H1 (cell line): ENCODE data around the gene DYNC1H1. TPM values are rescaled to one million over a fixed set of nuclear protein-coding genes. Genes with fewer than 3 reads are reported as not detected.
A peak's percentile ranks its signal among the peaks of the same experiment; 100 is the strongest.

Experiments
- CTCF ChIA-PET: fragments of 300-600 bp; sonication (Branson Sonifier 250); formaldehyde crosslinking; loops from one replicate; lab custom pipeline; 2021; ENCODE audit not compliant: partially characterized antibody; lab: Charles Lee
- POLR2A ChIA-PET: fragments of 300-600 bp; sonication (Branson Sonifier 250); formaldehyde crosslinking; loops from one replicate; lab custom pipeline; 2021; ENCODE audit warnings: inconsistent platforms; ENCODE audit not compliant: partially characterized antibody; lab: Charles Lee
- DNase-seq, 2 experiments: peaks; one replicate each; pipeline versions ENCODE4 v3.0.0 to v3.0.0-alpha.2; 2010 to 2022; ENCODE audit warnings: low spot score in 2 of 2, low read depth in 1 of 2, mixed read lengths in 1 of 2
- FAIRE-seq: peaks from 2 replicates; lab custom pipeline; 2011; peaks lifted over from hg19 to GRCh38; lab: Jason Lieb, UNC
- H2AFZ ChIP-seq: 2 replicates; pipeline ENCODE4 v1.8.1; 2012; ENCODE audit warnings: low read length, inconsistent platforms
- H2AK5ac ChIP-seq: 2 replicates; pipeline ENCODE4 v1.6.1; 2013; ENCODE audit warnings: low read depth, low read length
- H2BK120ac ChIP-seq: replicated peaks from 2 replicates; pipeline ENCODE3; 2013; ENCODE audit warnings: low read depth, low read length, inconsistent platforms
- H2BK12ac ChIP-seq: 2 replicates; pipeline ENCODE4 v1.6.1; 2013; ENCODE audit warnings: low read depth, low read length
- H2BK15ac ChIP-seq: 2 replicates; pipeline ENCODE4 v1.6.1; 2013; ENCODE audit warnings: low read length
- H2BK20ac ChIP-seq: 2 replicates; pipeline ENCODE4 v1.6.1; 2013; ENCODE audit warnings: low read length
- H2BK5ac ChIP-seq: 2 replicates; pipeline ENCODE4 v1.6.1; 2013; ENCODE audit warnings: low read depth, low read length
- H3K14ac ChIP-seq: 2 replicates; pipeline ENCODE4 v1.6.1; 2013; ENCODE audit warnings: inconsistent platforms; ENCODE audit not compliant: insufficient read length
- H3K18ac ChIP-seq: 2 replicates; pipeline ENCODE4 v1.6.1; 2013; ENCODE audit warnings: low read length; ENCODE audit errors: extremely low read depth
- H3K23ac ChIP-seq: 2 replicates; pipeline ENCODE4 v1.6.1; 2013; ENCODE audit warnings: inconsistent platforms; ENCODE audit not compliant: insufficient read length
- H3K23me2 ChIP-seq: 2 replicates; pipeline ENCODE4 v1.6.1; 2013; ENCODE audit warnings: low read depth, low read length
- H3K27ac ChIP-seq: 2 replicates; pipeline ENCODE4 v1.6.1; 2011; ENCODE audit warnings: low read depth, low read length, inconsistent platforms
- H3K27me3 ChIP-seq, 4 experiments: replicated peaks in 1 of 4; 1 replicate in 1 of 4; 2 replicates in 3 of 4; pipeline versions ENCODE4 v1.6.1 to v1.8.1; 2011 to 2013; ENCODE audit warnings: low read length in 3 of 4, mild to moderate bottlenecking in 3 of 4, inconsistent platforms in 2 of 4, mixed read lengths in 2 of 4, moderate library complexity in 1 of 4; ENCODE audit not compliant: control insufficient read depth in 3 of 4, insufficient read depth in 3 of 4; ENCODE audit errors: extremely low read depth in 1 of 4
- H3K36me3 ChIP-seq, 4 experiments: 2 replicates each; pipeline versions ENCODE4 v1.6.1 to v1.8.1; 2011 to 2013; ENCODE audit warnings: mild to moderate bottlenecking in 4 of 4, low read length in 3 of 4, moderate library complexity in 2 of 4, control low read depth in 1 of 4, inconsistent platforms in 1 of 4; ENCODE audit not compliant: insufficient read depth in 4 of 4, control insufficient read depth in 2 of 4
- H3K4ac ChIP-seq: replicated peaks from 2 replicates; pipeline ENCODE3; 2013; ENCODE audit warnings: low read length, low read depth, mixed read lengths, inconsistent platforms; ENCODE audit not compliant: insufficient read length
- H3K4me1 ChIP-seq, 4 experiments: replicated peaks in 1 of 4; 1 replicate in 1 of 4; 2 replicates in 3 of 4; pipeline versions ENCODE4 v1.6.1 to v1.8.1; 2011 to 2013; ENCODE audit warnings: low read length in 3 of 4, inconsistent platforms in 2 of 4, mixed read lengths in 1 of 4; ENCODE audit not compliant: insufficient read depth in 4 of 4, control insufficient read depth in 3 of 4
- H3K4me2 ChIP-seq, 2 experiments: 2 replicates each; pipeline versions ENCODE4 v1.6.1 to v1.8.1; 2011 to 2013; ENCODE audit warnings: low read depth in 2 of 2, low read length in 2 of 2, control low read depth in 1 of 2, inconsistent platforms in 1 of 2, mild to moderate bottlenecking in 1 of 2; ENCODE audit not compliant: insufficient read depth in 1 of 2
- H3K4me3 ChIP-seq, 4 experiments: fragments of 200-600, 300-600 bp in 1 of 4; sonication (generic), shearing (Covaris generic), sonication (Bioruptor Twin) in 1 of 4; 2 replicates each; pipeline versions ENCODE4 v1.5.1 to v1.8.1; 2011 to 2016; ENCODE audit warnings: low read length in 4 of 4, low read depth in 3 of 4, control low read depth in 2 of 4, inconsistent platforms in 2 of 4, mild to moderate bottlenecking in 2 of 4, mixed read lengths in 1 of 4, moderate library complexity in 1 of 4; ENCODE audit not compliant: insufficient read depth in 2 of 4; ENCODE audit errors: extremely low read depth in 1 of 4
- H3K56ac ChIP-seq: replicated peaks from 2 replicates; pipeline ENCODE3; 2013; ENCODE audit warnings: low read depth, mild to moderate bottlenecking, mixed read lengths, low read length, inconsistent platforms; ENCODE audit not compliant: insufficient read length
- H3K79me1 ChIP-seq: 2 replicates; pipeline ENCODE4 v1.6.1; 2013; ENCODE audit warnings: low read depth, low read length, control low read depth
- H3K79me2 ChIP-seq, 2 experiments: 2 replicates each; pipeline versions ENCODE4 v1.6.1 to v1.8.1; 2012 to 2013; ENCODE audit warnings: low read length in 2 of 2, mild to moderate bottlenecking in 2 of 2, inconsistent platforms in 1 of 2; ENCODE audit not compliant: insufficient read depth in 2 of 2, control insufficient read depth in 1 of 2
- H3K9ac ChIP-seq, 4 experiments: replicated peaks in 1 of 4; 1 replicate in 1 of 4; 2 replicates in 3 of 4; pipeline versions ENCODE4 v1.6.1 to v1.8.1; 2011 to 2013; ENCODE audit warnings: low read depth in 3 of 4, low read length in 3 of 4, control low read depth in 2 of 4, mild to moderate bottlenecking in 2 of 4, moderate library complexity in 2 of 4, inconsistent platforms in 1 of 4; ENCODE audit errors: extremely low read depth in 1 of 4
- H3K9me3 ChIP-seq, 2 experiments: 2 replicates each; pipeline versions ENCODE4 v1.6.1 to v1.8.1; 2012 to 2013; ENCODE audit warnings: mild to moderate bottlenecking in 2 of 2, moderate library complexity in 2 of 2, control low read depth in 1 of 2, inconsistent platforms in 1 of 2, low read depth in 1 of 2, low read length in 1 of 2, mixed read lengths in 1 of 2; ENCODE audit not compliant: insufficient read depth in 2 of 2
- H4K20me1 ChIP-seq, 2 experiments: replicated peaks in 1 of 2; 2 replicates each; pipeline versions ENCODE3 to v1.8.1; 2011 to 2013; ENCODE audit warnings: inconsistent platforms in 2 of 2, low read length in 2 of 2, mild to moderate bottlenecking in 1 of 2; ENCODE audit not compliant: insufficient read depth in 2 of 2, control insufficient read depth in 1 of 2
- H4K5ac ChIP-seq: 2 replicates; pipeline ENCODE4 v1.6.1; 2013; ENCODE audit warnings: low read length, low read depth, mixed read lengths, inconsistent platforms; ENCODE audit not compliant: insufficient read length
- H4K8ac ChIP-seq: 2 replicates; pipeline ENCODE4 v1.8.0; 2013; ENCODE audit warnings: mild to moderate bottlenecking, moderate library complexity, low read length, inconsistent platforms; ENCODE audit not compliant: insufficient read depth; ENCODE audit errors: extremely low read depth
- H4K91ac ChIP-seq: replicated peaks from 2 replicates; pipeline ENCODE3; 2013; ENCODE audit warnings: low read length, mixed read lengths, inconsistent platforms; ENCODE audit not compliant: insufficient read length
- ATF3 ChIP-seq: IDR thresholded peaks from 2 replicates; pipeline ENCODE4 v1.6.1; 2011; ENCODE audit warnings: low read depth, mild to moderate bottlenecking, low read length; ENCODE audit not compliant: insufficient read depth
- BACH1 ChIP-seq: IDR thresholded peaks from 2 replicates; pipeline ENCODE4 v1.6.1; 2012; ENCODE audit warnings: low read length, improper control_type of control experiment
- CHD2 ChIP-seq: IDR thresholded peaks from 2 replicates; pipeline ENCODE4 v1.6.1; 2012; ENCODE audit warnings: low read length, improper control_type of control experiment
- CREB1 ChIP-seq: IDR thresholded peaks from 2 replicates; pipeline ENCODE4 v1.6.1; 2012; ENCODE audit warnings: inconsistent platforms
- FOSL1 ChIP-seq: IDR thresholded peaks from 2 replicates; pipeline ENCODE4 v1.6.1; 2011; ENCODE audit warnings: mild to moderate bottlenecking, low read depth, low read length, moderate library complexity; ENCODE audit not compliant: insufficient read depth
- HDAC2 ChIP-seq, 2 experiments: fragments of 300-600 bp in 1 of 2; sonication (generic) in 1 of 2; IDR thresholded peaks; 2 replicates each; pipeline ENCODE4 v1.6.1; 2011 to 2012; ENCODE audit warnings: low read depth in 2 of 2, low read length in 2 of 2, mild to moderate bottlenecking in 2 of 2, moderate library complexity in 2 of 2, borderline replicate concordance in 1 of 2, inconsistent platforms in 1 of 2
- POLR2A ChIP-seq, 2 experiments: IDR thresholded peaks; 1 replicate in 1 of 2; 2 replicates in 1 of 2; pipeline ENCODE4 v1.6.1; 2011; ENCODE audit warnings: low read depth in 2 of 2, low read length in 2 of 2, mild to moderate bottlenecking in 2 of 2; ENCODE audit errors: control extremely low read depth in 1 of 2
- RBBP5 ChIP-seq: IDR thresholded peaks from 2 replicates; pipeline ENCODE4 v1.7.1; 2012; ENCODE audit warnings: low read depth, mild to moderate bottlenecking, inconsistent platforms, low read length, moderate library complexity, borderline replicate concordance
- SIN3A ChIP-seq, 2 experiments: IDR thresholded peaks in 1 of 2; conservative IDR thresholded peaks in 1 of 2; 2 replicates each; pipeline ENCODE4 v1.6.1; 2011 to 2012; ENCODE audit warnings: low read length in 2 of 2, improper control_type of control experiment in 1 of 2, low read depth in 1 of 2, mild to moderate bottlenecking in 1 of 2
- TAF1 ChIP-seq: IDR thresholded peaks from 2 replicates; pipeline ENCODE4 v1.6.1; 2011; ENCODE audit warnings: mild to moderate bottlenecking, low read depth, low read length
- ZNF274 ChIP-seq: IDR thresholded peaks from 2 replicates; pipeline ENCODE4 v1.7.0; 2012; ENCODE audit warnings: low read length, borderline replicate concordance; ENCODE audit errors: extremely low read depth
- WGBS, 2 experiments: shearing (Covaris generic) in 1 of 2; methylation state at CpG; one replicate each; pipeline versions ENCODE4 v1.1.6 to v1.1.7; 2013 to 2015; ENCODE audit warnings: low lambda C conversion rate in 2 of 2, mixed read lengths in 2 of 2, inconsistent platforms in 1 of 2, low coverage in 1 of 2, missing lambda C conversion rate in 1 of 2; ENCODE audit not compliant: insufficient replicate concordance in 2 of 2, insufficient coverage in 1 of 2, insufficient read length in 1 of 2; ENCODE audit errors: extremely low coverage in 1 of 2, missing lambda C conversion rate in 1 of 2; 5-methylcytosine and 5-hydroxymethylcytosine counted together
- polyA plus RNA-seq, 7 experiments: library from polyadenylated mRNA; depleted of rRNA in 3 of 7; stranded (reverse) in 5 of 7; unstranded in 2 of 7; fragments of >200 nt in 5 of 7; fragments of 200-250 nt in 2 of 7; gene quantifications; 1 replicate in 5 of 7; 2 replicates in 1 of 7; 4 replicates in 1 of 7; pipeline versions ENCODE4 v1.2.1 to v1.2.3, GENCODE V29; 2011 to 2013; ENCODE audit warnings: missing spikeins in 2 of 7, mixed read lengths in 2 of 7
- total RNA-seq: library from RNA; stranded (reverse); fragmentation: NEBNext Ultra II Directional; extraction: Animal tissue kit (Norgen Biotek cat#: 25700); gene quantifications from 2 replicates; pipeline ENCODE4 v1.2.1, GENCODE V29; 2021

Gene DYNC1H1
- total and polyA plus RNA-seq, 2 of the 8 experiments (the other 6 are each of a cell fraction or from before 2014, with no cell fraction given) = 238 to 387 TPM

GRCh38 chr14:102046337-102047278 is 82.2 kb downstream of the DYNC1H1 start:
- Histone ChIP-seq H2BK15ac (no peak overlapping the region), H2BK5ac (no peak overlapping the region), H3K79me2 (no peaks in the 10 kb centered on the region), H2BK120ac (no peak overlapping the region), H3K79me1 (no peaks in the 10 kb centered on the region), H3K4me3 (no peak overlapping the region), H4K91ac (no peak overlapping the region), H3K27ac (no peak overlapping the region), H3K4me2 (no peak overlapping the region), H3K56ac (no peak overlapping the region), H3K9me3 (no peaks in the 10 kb centered on the region), H4K8ac (no peak overlapping the region), H3K27me3 (no peaks in the 10 kb centered on the region), H2AK5ac (no peak overlapping the region), H3K9ac (no peak overlapping the region), H2AFZ (no peak overlapping the region), H3K23ac (no peak overlapping the region), H4K20me1 (peaks cover 0 to 9% of the 10 kb centered on the region in 2 experiments), H4K5ac (no peak overlapping the region), H2BK20ac (no peak overlapping the region), H3K18ac (no peak overlapping the region), H3K14ac (no peak overlapping the region), H2BK12ac (no peak overlapping the region), H3K4ac (no peak overlapping the region), H3K4me1 (no peaks in the 10 kb centered on the region), H3K36me3 (peaks cover 42 to 75% (median 68%) of the 10 kb centered on the region in 4 experiments), H3K23me2 (no peaks in the 10 kb centered on the region)
- FAIRE-seq = no peak
- WGBS, 2 experiments = 64% methylated on average over 23 of the region's 23 CpGs; no CpG with 5 or more reads in 1 of the 2 experiments
- DNase-seq = peak; percentile 75 to 81
- ChIA-PET CTCF (interaction anchor here (0.6 to 7.8 kb wide), 23 partner anchors 8 to 1044 kb away, joined by 3 to 74 read pairs (median 4); partner anchors contain the start of gene MOK), POLR2A (interaction anchor here (0.6 to 1.4 kb wide), 6 partner anchors 9 to 1343 kb away, joined by 3 to 9 read pairs (median 3); no protein-coding TSS in a partner anchor)
- TF ChIP-seq RBBP5 (no peak), ATF3 (no peak), BACH1 (no peak), POLR2A (IDR thresholded peaks at IDR 0.05; ENCODE audit: control extremely low read depth in 1 of 2, low read depth in 2 of 2, low read length in 2 of 2) (0 out of 3 replicates have a peak, but pooled peaks of 1 of the 2 experiments have one; percentile 15), HDAC2 (IDR thresholded peaks at IDR 0.05; ENCODE audit: borderline replicate concordance in 1 of 2, low read depth in 2 of 2, low read length in 2 of 2) (no peak), FOSL1 (no peak), CREB1 (0 out of 2 replicates have a peak, but pooled peaks have one; percentile 37), SIN3A (conservative IDR thresholded peaks at IDR 0.05 in 1 of 2, IDR thresholded peaks at IDR 0.05 in 1 of 2; ENCODE audit: low read depth in 1 of 2, low read length in 2 of 2) (0 out of 4 replicates have a peak, but pooled peaks have one; percentile 49 to 73), CHD2 (no peak), TAF1 (no peak), ZNF274 (no peak)
